Measurements from ENCODE around the gene RYR2.

DNA sequence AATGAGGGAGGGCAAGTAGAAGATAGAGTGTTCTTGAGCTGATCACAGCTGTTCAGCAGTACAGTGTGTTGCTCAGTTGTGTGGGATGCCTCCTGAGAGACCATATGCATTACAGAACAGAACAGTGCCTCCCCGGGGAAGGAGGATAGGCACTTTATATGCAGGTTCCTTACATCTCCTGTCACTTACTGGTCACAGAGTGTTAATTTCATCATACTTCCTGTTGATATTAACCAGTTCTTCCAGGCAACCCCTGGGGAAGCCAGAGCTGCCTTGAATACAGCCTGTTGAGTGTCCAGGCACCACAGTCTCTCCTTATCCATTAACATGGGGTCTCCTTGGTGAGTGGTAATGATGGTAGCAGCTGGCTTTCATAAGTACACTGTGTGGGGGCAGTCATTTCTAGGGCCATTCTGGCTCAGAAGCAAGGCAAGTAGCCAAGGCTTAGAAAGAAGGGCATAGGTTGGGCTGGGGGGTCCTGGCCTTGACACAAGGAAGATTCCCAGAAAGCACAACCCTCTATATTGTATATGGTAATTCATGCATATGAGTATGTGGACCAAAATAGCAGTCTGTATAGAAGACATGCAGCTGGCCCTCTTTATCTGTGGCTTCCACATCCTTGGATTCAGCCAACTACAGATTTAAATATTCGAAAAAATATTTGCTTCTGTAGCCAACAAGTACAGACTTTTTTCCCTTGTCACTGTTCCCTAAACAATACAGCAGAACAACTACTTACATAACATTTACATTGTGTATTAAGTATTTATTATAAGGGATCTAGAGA, 706.4 kb downstream of the RYR2 start:
- TF ChIP-seq TFCP2L1 (CRISPR knock-in tag; IDR thresholded peaks at IDR 0.05), result no peak
- TF ChIP-seq, protein P1, sequence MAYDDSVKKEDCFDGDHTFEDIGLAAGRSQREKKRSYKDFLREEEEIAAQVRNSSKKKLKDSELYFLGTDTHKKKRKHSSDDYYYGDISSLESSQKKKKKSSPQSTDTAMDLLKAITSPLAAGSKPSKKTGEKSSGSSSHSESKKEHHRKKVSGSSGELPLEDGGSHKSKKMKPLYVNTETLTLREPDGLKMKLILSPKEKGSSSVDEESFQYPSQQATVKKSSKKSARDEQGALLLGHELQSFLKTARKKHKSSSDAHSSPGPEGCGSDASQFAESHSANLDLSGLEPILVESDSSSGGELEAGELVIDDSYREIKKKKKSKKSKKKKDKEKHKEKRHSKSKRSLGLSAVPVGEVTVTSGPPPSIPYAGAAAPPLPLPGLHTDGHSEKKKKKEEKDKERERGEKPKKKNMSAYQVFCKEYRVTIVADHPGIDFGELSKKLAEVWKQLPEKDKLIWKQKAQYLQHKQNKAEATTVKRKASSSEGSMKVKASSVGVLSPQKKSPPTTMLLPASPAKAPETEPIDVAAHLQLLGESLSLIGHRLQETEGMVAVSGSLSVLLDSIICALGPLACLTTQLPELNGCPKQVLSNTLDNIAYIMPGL (CRISPR knock-in tag; IDR thresholded peaks at IDR 0.05; ENCODE audit: borderline replicate concordance), result no peak
- TF ChIP-seq, protein P2, sequence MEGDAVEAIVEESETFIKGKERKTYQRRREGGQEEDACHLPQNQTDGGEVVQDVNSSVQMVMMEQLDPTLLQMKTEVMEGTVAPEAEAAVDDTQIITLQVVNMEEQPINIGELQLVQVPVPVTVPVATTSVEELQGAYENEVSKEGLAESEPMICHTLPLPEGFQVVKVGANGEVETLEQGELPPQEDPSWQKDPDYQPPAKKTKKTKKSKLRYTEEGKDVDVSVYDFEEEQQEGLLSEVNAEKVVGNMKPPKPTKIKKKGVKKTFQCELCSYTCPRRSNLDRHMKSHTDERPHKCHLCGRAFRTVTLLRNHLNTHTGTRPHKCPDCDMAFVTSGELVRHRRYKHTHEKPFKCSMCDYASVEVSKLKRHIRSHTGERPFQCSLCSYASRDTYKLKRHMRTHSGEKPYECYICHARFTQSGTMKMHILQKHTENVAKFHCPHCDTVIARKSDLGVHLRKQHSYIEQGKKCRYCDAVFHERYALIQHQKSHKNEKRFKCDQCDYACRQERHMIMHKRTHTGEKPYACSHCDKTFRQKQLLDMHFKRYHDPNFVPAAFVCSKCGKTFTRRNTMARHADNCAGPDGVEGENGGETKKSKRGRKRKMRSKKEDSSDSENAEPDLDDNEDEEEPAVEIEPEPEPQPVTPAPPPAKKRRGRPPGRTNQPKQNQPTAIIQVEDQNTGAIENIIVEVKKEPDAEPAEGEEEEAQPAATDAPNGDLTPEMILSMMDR (IDR thresholded peaks at IDR 0.05), result no peak
- TF ChIP-seq POLR2A (IDR thresholded peaks at IDR 0.05; ENCODE audit: low read length), result no peak
- TF ChIP-seq, protein P3, sequence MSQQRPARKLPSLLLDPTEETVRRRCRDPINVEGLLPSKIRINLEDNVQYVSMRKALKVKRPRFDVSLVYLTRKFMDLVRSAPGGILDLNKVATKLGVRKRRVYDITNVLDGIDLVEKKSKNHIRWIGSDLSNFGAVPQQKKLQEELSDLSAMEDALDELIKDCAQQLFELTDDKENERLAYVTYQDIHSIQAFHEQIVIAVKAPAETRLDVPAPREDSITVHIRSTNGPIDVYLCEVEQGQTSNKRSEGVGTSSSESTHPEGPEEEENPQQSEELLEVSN (IDR thresholded peaks at IDR 0.05; ENCODE audit: borderline replicate concordance, low read depth), result no peak
- no peak for TF ChIP-seq EP300 (IDR thresholded peaks at IDR 0.05)
- TF ChIP-seq, protein P4, sequence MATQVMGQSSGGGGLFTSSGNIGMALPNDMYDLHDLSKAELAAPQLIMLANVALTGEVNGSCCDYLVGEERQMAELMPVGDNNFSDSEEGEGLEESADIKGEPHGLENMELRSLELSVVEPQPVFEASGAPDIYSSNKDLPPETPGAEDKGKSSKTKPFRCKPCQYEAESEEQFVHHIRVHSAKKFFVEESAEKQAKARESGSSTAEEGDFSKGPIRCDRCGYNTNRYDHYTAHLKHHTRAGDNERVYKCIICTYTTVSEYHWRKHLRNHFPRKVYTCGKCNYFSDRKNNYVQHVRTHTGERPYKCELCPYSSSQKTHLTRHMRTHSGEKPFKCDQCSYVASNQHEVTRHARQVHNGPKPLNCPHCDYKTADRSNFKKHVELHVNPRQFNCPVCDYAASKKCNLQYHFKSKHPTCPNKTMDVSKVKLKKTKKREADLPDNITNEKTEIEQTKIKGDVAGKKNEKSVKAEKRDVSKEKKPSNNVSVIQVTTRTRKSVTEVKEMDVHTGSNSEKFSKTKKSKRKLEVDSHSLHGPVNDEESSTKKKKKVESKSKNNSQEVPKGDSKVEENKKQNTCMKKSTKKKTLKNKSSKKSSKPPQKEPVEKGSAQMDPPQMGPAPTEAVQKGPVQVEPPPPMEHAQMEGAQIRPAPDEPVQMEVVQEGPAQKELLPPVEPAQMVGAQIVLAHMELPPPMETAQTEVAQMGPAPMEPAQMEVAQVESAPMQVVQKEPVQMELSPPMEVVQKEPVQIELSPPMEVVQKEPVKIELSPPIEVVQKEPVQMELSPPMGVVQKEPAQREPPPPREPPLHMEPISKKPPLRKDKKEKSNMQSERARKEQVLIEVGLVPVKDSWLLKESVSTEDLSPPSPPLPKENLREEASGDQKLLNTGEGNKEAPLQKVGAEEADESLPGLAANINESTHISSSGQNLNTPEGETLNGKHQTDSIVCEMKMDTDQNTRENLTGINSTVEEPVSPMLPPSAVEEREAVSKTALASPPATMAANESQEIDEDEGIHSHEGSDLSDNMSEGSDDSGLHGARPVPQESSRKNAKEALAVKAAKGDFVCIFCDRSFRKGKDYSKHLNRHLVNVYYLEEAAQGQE (IDR thresholded peaks at IDR 0.05), result no peak
- TF ChIP-seq CBX8 (IDR thresholded peaks at IDR 0.05), result no peak
- TF ChIP-seq, protein P5, sequence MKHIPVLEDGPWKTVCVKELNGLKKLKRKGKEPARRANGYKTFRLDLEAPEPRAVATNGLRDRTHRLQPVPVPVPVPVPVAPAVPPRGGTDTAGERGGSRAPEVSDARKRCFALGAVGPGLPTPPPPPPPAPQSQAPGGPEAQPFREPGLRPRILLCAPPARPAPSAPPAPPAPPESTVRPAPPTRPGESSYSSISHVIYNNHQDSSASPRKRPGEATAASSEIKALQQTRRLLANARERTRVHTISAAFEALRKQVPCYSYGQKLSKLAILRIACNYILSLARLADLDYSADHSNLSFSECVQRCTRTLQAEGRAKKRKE (CRISPR knock-in tag; IDR thresholded peaks at IDR 0.05; ENCODE audit: low read depth), result no peak
- no peak for TF ChIP-seq FOSL2 (IDR thresholded peaks at IDR 0.05)
- no peak for TF ChIP-seq FOSL2 (CRISPR knock-in tag; IDR thresholded peaks at IDR 0.05)
- TF ChIP-seq KDM5A (IDR thresholded peaks at IDR 0.05), result no peak
- TF ChIP-seq HOXA7 (CRISPR knock-in tag; IDR thresholded peaks at IDR 0.05), result no peak
- no peak for TF ChIP-seq MYC (IDR thresholded peaks at IDR 0.05; ENCODE audit: borderline replicate concordance, low read length)
- TF ChIP-seq JUN (IDR thresholded peaks at IDR 0.05), result no peak

Measured in A549 (cell line).